SIG-M5 treated with dmso at 0.1 percent for 504 hours (cell line): ENCODE data around the gene KY.
"Not testable (repeated sequence)": the region's sequence is repeated elsewhere in the genome, so short reads cannot be mapped to it uniquely, and the experiment has no call there.

Experiments
- DNase-seq: peaks from one replicate; lab custom pipeline; 2025; ENCODE audit not compliant: unreplicated experiment; lab: John Stamatoyannopoulos, UW

The KY gene

GRCh38 chr3:134603956-134604355, 46.9 kb downstream of the KY start:
- DNase-seq = no peak

- DNase-seq = no peak
Measured at GRCh38 chr3:134603480-134603879, 47.3 kb downstream of the KY start.

DNA sequence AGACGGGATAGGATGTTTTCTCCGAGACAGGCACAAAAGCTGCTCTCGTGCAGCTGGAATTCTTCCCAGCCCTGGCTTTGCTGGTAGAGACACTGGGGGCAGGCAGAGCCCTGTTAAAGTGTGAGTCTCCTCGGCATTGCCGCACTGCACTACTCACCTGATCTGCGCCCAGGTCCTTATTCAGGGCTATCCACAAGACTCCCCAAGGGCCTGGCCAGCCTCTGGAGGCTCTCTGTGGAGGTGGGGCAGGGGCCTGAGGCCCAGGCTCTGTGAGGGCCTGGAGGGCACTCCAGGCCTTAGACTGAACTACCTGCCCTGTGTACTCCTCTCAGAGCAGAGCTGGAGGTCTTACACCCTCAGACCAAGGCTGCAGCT, 48.4 kb downstream of the KY start:
- no peak for DNase-seq

- no peak for DNase-seq
Measured at GRCh38 chr3:134601539-134602439, 49.0 kb downstream of the KY start.

GRCh38 chr3:134600685-134601463, 49.9 kb downstream of the KY start:
- DNase-seq = peak; percentile 60

DNA sequence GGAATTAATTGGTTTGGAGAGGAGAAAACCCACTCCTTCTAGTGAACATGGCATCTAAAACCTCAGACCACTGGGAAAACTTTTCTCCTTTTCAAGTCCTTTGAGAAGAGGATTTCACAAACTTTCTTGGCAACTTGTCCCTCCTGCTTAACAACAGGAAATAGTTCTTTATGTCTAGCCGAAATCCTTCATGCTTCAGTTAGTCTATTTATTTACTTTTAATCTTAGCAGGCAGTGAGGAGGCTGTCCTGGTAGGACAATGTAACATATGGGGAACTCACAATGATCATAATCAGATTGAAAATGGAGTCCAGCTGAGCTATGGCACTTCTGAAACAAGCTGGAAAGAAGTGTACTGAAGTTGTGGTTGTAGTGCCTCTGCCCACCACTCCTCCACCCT, 50.6 kb downstream of the KY start:
- DNase-seq = no peak

DNA sequence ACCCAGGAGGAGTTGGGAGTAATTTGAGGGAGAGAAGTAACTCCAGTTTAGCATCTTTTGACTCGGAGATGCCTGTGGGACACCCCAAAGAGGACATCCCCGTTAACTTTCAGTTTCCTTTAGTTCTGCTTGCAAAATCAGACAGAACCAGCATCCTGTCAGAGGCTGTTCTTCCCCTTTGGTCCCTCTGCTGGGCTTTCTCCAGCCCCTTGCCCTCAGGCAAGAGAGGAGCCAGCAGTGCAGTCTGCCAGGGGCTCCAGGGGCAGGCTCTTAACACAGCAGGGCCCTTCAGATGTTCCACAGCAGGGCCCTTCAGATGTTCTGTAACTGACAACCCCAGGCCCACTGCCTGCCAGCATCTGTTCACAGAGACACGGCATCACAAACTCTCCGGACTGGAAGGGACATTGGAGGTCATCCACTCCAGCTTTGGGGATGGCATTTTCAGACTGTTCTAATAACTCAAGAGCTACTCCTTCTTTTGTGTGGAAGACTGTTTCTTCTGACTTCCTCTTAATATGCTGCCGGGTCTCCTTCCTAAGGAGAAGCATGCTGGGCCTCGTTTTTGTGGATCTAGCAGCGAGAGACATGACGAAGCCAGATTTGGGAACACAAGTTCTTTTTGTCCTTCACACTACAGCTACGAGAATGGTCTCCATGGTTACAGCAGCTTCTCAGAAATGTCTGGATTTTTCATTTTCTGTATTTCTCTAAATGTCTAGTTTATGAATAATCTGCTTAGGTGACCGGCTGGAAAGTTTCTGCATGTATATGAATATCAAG, 51.9 kb downstream of the KY start:
- DNase-seq = no peak

GRCh38 chr3:134597390-134597970, 53.3 kb downstream of the KY start:
- DNase-seq = peak; percentile 48

- DNase-seq = not testable (repeated sequence)
Measured at GRCh38 chr3:134594986-134595385, 55.8 kb downstream of the KY start.

- DNase-seq = no peak
Measured at GRCh38 chr3:134594331-134594741, 56.5 kb downstream of the KY start.

DNA sequence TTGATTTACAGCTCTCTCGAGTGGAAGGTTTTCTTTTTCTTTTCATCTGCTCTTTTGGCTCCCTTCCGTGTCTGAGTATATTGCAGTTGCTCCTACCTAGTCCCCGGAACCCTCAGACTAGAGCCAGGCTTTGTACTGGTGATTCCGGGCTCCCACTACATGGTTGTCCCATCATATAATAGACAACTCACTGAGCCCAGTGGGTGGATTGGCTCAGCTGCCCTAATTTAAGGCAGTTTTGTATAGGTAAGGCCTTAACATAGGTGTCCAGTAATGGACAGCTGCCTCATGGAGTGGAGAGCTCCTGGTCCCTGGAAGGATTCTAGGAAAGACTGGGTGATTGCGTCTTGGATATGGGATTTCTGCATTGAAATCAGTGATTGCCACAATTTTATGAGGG, 58.0 kb downstream of the KY start:
- DNase-seq = no peak

DNA sequence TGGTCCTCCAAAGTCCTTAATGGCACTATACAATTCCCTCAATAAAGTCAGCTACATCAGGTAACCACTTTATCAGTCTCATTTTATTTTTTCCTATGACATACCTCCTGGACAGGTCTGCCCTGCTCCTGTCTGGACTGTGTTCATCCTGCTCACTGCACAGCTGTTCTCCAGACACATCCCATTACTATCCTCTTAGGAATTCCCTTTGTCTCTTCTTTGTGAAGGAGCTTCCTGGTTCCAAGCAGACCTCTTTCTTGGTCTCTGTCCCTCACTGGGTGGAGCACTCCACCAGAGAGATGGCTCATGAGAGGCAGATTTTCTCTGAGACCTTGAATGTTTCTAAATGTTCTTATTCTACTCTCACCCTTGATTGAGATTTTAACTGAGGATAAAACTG, 60.1 kb downstream of the KY start:
- DNase-seq = no peak

GRCh38 chr3:134579141-134579665, 71.6 kb downstream of the KY start:
- no peak for DNase-seq

DNA sequence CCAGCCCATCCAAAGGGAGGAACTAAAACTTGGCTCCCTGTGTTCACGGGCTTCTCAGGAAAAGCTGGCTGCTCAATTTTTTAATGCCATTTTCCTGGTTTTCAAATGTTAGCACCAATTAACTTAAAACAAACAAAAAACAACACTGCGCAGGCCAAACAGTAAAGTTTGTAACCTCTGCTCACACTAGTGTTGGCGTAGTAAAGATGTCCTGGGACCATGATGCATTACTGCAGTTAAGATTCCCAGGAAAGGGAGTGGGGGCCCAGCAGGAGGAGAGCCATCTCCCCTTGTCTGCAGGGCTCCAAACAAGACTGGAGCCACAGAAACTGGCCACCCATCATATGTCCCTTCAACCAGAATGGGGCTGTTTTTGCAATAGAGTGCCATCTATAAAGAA, 74.0 kb downstream of the KY start:
- DNase-seq = no peak

DNA sequence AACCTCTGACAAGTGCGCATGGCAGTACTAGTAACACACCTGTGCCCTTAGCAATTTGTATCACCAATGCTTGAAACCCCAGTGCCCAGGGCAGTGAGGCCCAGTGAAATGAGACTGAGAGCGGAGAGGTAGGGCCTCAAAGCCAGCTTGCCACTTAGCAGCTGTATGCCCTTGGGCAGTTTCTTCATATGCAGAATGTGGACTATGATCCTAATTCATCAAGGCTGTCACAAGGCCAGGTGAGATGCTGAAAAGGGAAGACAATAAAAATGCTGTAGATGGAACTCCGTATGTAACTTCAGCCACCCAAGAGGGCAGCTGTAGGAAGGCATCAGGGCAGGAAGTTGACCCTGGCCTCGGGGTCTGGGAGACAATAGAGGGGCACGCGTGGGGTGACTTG, 74.4 kb downstream of the KY start:
- DNase-seq = no peak

GRCh38 chr3:134569899-134570298, 80.9 kb downstream of the KY start:
- not testable (repeated sequence) for DNase-seq

- no peak for DNase-seq
Measured at GRCh38 chr3:134568790-134569189, 82.0 kb downstream of the KY start.

GRCh38 chr3:134567605-134568004, 83.2 kb downstream of the KY start:
- DNase-seq = no peak

DNA sequence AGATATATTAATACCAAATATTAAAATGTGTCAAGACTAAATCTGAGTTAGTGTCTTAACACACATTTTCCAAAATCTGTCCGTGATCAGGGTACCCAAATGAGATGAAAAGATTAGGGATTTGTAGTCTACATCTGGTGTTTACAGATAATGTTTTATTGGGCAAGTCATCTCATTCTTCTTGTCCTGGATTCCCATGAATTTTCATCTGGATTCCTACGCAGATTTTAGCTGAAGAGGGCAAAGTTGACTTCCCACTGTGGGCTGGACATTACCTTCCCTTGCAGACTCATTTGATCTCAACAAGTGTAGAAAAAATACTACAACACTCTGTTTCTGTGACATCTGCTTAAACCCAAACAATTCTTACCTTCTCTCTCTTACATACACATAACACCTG, 85.8 kb downstream of the KY start:
- no peak for DNase-seq

DNA sequence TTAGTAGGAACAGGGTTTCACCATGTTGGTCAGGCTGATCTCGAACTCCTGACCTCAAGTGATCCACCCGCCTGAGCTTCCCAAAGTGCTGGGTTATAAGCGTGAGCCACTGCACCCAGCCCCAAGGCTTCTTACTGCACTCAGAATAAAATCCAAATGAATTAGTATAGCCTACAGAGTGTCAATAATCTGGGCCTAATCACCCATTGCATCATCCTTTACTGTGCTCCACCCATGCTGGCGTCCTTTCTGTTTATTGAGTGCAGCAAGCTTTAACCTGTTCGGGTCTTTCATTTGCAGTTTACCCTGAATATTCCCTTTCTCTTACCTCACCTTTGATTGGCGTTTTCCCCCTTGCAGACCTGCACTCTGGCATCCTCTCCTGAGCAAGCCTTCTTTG, 87.2 kb downstream of the KY start:
- no peak for DNase-seq

DNA sequence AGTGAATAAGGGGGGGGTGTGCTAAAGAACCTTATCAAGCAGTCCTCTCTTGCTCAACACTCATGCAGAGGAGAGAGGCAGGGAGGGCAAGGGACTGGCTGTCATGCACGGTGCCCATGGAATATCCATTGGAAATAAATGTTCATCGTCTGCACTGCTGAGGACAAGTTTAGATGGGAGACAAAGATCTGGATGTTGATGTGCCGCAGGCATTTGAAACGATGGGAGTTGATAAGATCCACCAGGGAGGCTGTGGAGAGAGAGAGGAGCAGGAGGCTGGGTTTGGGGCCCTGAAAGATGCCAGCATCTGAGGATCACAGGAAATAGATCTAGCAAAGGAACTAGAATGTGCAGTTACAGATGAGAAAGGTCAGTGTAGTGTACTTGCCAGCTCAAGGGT, 88.8 kb downstream of the KY start:
- no peak for DNase-seq
